Measurements from ENCODE around the gene TBC1D24. TPM values are rescaled to one million over a fixed set of nuclear protein-coding genes. Genes with fewer than 3 reads are reported as not detected.
A peak's percentile ranks its signal among the peaks of the same experiment; 100 is the strongest.

Gene TBC1D24
- total RNA-seq, 1 donor from 2014 or later, result 4.7 TPM

DNA sequence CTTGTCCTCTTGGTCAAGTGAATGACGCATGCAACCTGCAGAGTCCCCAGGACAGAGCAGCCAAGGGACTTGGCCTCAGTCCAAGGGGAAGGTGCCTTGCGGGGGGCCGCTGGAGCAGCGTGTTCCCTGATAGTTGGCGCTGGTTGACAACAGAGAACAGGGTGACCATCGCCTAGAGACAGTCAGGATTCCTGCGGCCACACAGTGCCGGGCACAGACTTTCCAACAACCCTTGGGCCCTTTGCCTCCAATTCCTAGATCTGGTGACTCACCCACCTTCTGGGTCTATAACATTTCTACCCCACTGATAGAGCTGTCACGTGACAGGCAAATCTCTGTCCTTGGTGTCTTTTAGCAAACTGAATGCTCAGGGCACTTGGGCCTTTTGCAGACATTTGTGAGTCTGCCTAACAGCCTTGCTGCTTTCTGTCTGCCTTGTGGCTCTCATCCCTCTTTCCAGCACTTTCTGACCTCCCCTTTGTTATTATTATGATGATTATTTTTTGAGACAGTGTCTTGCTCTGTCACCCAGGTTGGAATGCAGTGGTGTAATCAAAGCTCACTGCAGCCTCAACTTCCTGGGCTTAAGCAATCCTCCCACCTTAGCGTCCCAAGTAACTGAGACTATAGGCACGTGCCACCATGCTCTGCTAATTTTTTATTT is 26.9 kb upstream of the TBC1D24 start:
- H3K4me3 ChIP-seq (ENCODE audit: low read depth, low read length), result no peak overlapping the region
- DNase-seq (ENCODE audit: low read depth), result peak; percentile 48
- TF ChIP-seq, protein P1, sequence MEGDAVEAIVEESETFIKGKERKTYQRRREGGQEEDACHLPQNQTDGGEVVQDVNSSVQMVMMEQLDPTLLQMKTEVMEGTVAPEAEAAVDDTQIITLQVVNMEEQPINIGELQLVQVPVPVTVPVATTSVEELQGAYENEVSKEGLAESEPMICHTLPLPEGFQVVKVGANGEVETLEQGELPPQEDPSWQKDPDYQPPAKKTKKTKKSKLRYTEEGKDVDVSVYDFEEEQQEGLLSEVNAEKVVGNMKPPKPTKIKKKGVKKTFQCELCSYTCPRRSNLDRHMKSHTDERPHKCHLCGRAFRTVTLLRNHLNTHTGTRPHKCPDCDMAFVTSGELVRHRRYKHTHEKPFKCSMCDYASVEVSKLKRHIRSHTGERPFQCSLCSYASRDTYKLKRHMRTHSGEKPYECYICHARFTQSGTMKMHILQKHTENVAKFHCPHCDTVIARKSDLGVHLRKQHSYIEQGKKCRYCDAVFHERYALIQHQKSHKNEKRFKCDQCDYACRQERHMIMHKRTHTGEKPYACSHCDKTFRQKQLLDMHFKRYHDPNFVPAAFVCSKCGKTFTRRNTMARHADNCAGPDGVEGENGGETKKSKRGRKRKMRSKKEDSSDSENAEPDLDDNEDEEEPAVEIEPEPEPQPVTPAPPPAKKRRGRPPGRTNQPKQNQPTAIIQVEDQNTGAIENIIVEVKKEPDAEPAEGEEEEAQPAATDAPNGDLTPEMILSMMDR (IDR thresholded peaks at IDR 0.05; ENCODE audit: insufficient read depth, low read length, severe bottlenecking), result no peak
- FAIRE-seq, result peak; percentile 40
- H3K36me3 ChIP-seq (ENCODE audit: control insufficient read depth, insufficient read depth, low read length), result peaks cover 18% of the 10 kb centered on the region
- H3K27me3 ChIP-seq (ENCODE audit: control insufficient read depth, insufficient read depth, low read length), result no peaks in the 10 kb centered on the region

DNA sequence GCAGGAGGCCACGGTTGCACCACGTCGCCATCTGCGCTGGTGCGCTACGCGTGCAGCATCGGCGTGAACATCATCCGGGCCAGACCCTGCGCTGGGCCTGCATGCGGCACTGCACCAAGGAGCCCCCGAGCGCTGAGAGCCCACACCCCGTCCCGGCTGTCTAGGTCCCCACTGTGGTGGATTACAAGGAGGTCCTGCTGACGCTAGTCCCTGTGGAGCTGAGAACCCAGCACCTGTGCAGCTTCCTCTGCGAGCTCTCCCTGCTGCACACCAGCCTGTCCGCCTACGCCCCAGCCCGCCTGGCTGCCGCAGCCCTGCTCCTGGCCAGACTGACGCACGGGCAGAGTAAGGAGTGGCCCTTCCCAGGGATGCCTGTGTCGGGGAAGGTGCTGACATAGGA is 25.8 kb upstream of the TBC1D24 start:
- TF ChIP-seq, protein P1 (IDR thresholded peaks at IDR 0.05; ENCODE audit: insufficient read depth, low read length, severe bottlenecking), result no peak
- Histone ChIP-seq H3K4me3 (ENCODE audit: low read depth, low read length) (no peak overlapping the region), H3K27me3 (ENCODE audit: control insufficient read depth, insufficient read depth, low read length) (no peaks in the 10 kb centered on the region), H3K36me3 (ENCODE audit: control insufficient read depth, insufficient read depth, low read length) (peaks cover 17% of the 10 kb centered on the region)
- DNase-seq (ENCODE audit: low read depth) (no peak), FAIRE-seq (no peak)

DNA sequence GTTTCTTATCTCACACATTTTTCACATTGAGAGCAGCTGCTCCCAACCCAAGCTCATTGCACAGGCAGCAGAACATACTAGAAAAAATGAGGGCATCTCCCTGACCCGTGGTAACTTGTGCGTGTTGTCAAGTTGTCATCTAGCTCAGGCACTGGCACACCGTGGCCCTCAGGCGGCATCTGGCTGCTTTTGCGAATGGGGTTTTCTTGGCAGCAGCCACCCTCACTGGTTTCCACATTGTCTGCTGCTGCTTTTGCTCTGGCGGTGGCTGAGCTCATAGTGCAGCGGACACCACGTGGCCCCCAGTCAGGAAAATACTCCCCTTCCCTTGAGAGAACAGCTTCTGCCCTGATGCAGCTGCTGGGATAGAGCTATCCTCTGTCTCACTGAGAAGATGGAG is 24.4 kb upstream of the TBC1D24 start:
- H3K4me3 ChIP-seq (ENCODE audit: low read depth, low read length), result no peak overlapping the region
- H3K27me3 ChIP-seq (ENCODE audit: control insufficient read depth, insufficient read depth, low read length), result no peaks in the 10 kb centered on the region
- TF ChIP-seq, protein P1 (IDR thresholded peaks at IDR 0.05; ENCODE audit: insufficient read depth, low read length, severe bottlenecking), result no peak
- peaks cover 18% of the 10 kb centered on the region for H3K36me3 ChIP-seq (ENCODE audit: control insufficient read depth, insufficient read depth, low read length)
- FAIRE-seq (no peak), DNase-seq (ENCODE audit: low read depth) (no peak)

DNA sequence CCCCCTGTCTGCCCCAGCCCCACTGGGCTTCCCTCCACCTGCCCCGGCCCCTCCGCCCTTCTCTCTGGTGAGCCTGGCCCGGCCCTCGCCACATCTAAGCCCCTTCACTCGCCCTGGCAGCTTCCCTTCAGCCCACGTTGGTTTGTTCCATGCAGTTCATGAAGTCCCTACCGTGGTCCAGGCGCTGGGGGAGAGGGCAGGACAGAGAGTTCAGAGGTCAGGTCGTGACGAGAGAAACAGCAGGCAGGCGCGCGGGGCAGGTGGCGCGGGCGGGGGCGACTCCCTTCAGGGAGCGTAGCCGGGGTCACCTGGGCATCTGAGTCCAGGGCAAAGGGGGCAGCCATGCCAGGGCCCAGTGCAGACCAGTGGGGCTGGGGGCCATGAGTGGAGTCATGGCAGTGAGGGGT is 23.9 kb upstream of the TBC1D24 start:
- FAIRE-seq, result no peak
- H3K27me3 ChIP-seq (ENCODE audit: control insufficient read depth, insufficient read depth, low read length), result no peaks in the 10 kb centered on the region
- TF ChIP-seq, protein P1 (IDR thresholded peaks at IDR 0.05; ENCODE audit: insufficient read depth, low read length, severe bottlenecking), result no peak
- DNase-seq (ENCODE audit: low read depth), result no peak
- H3K4me3 ChIP-seq (ENCODE audit: low read depth, low read length), result no peak overlapping the region
- peaks cover 18% of the 10 kb centered on the region for H3K36me3 ChIP-seq (ENCODE audit: control insufficient read depth, insufficient read depth, low read length)

DNA sequence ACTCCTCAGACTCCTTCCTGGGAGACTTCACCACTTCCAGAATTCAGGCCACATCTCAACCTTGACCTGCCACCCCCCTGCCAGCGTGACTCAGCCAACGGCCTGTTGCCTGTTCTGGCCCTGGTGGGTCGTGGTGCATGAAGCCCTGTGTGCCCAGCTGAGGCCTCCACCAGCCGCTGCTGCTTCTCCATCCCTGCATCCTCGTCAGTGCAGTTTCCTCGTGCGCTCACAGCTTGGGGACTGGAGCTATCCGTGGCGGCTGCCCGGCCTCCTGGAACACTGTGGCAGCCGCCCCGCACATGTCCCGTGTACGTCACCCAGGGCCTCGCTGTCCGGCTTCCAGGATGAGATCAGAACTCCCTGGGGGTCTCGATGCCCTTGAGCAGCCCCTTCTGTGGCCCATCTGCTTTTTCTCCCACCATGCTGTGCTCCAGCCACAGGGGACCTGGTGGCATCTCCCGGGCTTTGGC is 23.0 kb upstream of the TBC1D24 start:
- no peak for DNase-seq (ENCODE audit: low read depth)
- Histone ChIP-seq H3K27me3 (ENCODE audit: control insufficient read depth, insufficient read depth, low read length) (no peaks in the 10 kb centered on the region), H3K4me3 (ENCODE audit: low read depth, low read length) (no peak overlapping the region), H3K36me3 (ENCODE audit: control insufficient read depth, insufficient read depth, low read length) (peaks cover 17% of the 10 kb centered on the region)
- FAIRE-seq, result no peak
- TF ChIP-seq, protein P1 (IDR thresholded peaks at IDR 0.05; ENCODE audit: insufficient read depth, low read length, severe bottlenecking), result no peak

DNA sequence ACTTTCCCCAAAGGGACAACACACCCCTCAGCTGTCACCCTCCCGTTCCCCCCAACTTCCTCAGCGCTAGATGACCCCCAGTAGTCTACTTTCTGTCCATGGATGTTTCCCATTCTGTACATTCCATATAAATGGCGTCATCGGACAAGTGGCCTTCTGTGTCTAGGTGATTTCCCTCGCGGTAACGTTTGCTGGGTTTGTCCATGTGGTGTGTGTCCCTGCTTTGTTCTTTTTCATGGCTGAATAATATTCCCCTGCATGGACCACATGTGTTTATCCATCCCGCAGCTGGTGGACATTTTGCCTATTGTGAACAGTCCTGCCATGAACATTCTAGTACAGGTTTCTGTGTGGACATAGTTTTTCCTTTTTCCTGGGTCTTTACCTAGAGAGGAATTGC is 22.3 kb upstream of the TBC1D24 start:
- peaks cover 16% of the 10 kb centered on the region for H3K36me3 ChIP-seq (ENCODE audit: control insufficient read depth, insufficient read depth, low read length)
- DNase-seq (ENCODE audit: low read depth), result no peak
- peak; percentile 62 for FAIRE-seq
- TF ChIP-seq, protein P1 (IDR thresholded peaks at IDR 0.05; ENCODE audit: insufficient read depth, low read length, severe bottlenecking), result no peak
- H3K4me3 ChIP-seq (ENCODE audit: low read depth, low read length), result no peak overlapping the region
- no peaks in the 10 kb centered on the region for H3K27me3 ChIP-seq (ENCODE audit: control insufficient read depth, insufficient read depth, low read length)
